Peyer's patch (tissue), 4 donors: ENCODE results near the gene MAP3K7.

Experiments used
- CTCF ChIP-seq, 6 experiments: fragments of 450-650 bp in 4 of 6; fragments of 200-600 bp in 2 of 6; sonication (generic) in 1 of 6; IDR thresholded peaks; one replicate each; pipeline ENCODE4 v1.5.1; 2017 to 2019; ENCODE audit warnings: antibody characterized with exemption in 6 of 6, mild to moderate bottlenecking in 3 of 6, moderate library complexity in 1 of 6
- POLR2A ChIP-seq, 2 donors: fragments of 450-650 bp; IDR thresholded peaks; one replicate each; pipeline ENCODE4 v1.5.1; 2017; ENCODE audit warnings: antibody characterized with exemption in 2 of 2, mild to moderate bottlenecking in 2 of 2, moderate library complexity in 2 of 2

- TF ChIP-seq POLR2A (IDR thresholded peaks at IDR 0.05): no peak
- TF ChIP-seq CTCF (IDR thresholded peaks at IDR 0.05): no peak
Observed at GRCh38 chr6:90530882-90531281, 56.0 kb downstream of the MAP3K7 start.
